ENCODE data around the gene PDK2.

The PDK2 gene

GRCh38 chr17:50139950-50140885, 45.1 kb downstream of the PDK2 start:
- DNase-seq: peak; percentile 19

- DNase-seq: no peak
Measured at GRCh38 chr17:50141026-50141744, 46.0 kb downstream of the PDK2 start.

GRCh38 chr17:50141745-50142110, 46.6 kb downstream of the PDK2 start:
- DNase-seq: no peak

GRCh38 chr17:50143461-50144176, 48.5 kb downstream of the PDK2 start:
- DNase-seq: no peak

GRCh38 chr17:50144355-50144754, 49.2 kb downstream of the PDK2 start:
- no peak for DNase-seq

GRCh38 chr17:50144845-50145531, 49.8 kb downstream of the PDK2 start:
- no peak for DNase-seq

- no peak for DNase-seq
Measured at GRCh38 chr17:50145532-50146229, 50.5 kb downstream of the PDK2 start.

GRCh38 chr17:50146230-50146926, 51.2 kb downstream of the PDK2 start:
- no peak for DNase-seq

- DNase-seq: no peak
Measured at GRCh38 chr17:50146927-50147665, 51.9 kb downstream of the PDK2 start.

- DNase-seq: no peak
Measured at GRCh38 chr17:50147841-50148225, 52.7 kb downstream of the PDK2 start.

- DNase-seq: peak; percentile 45
Measured at GRCh38 chr17:50148226-50149090, 53.3 kb downstream of the PDK2 start.

- no peak for DNase-seq
Measured at GRCh38 chr17:50149091-50149416, 53.9 kb downstream of the PDK2 start.

- no peak for DNase-seq
Measured at GRCh38 chr17:50149417-50150353, 54.5 kb downstream of the PDK2 start.

- DNase-seq: no peak
Measured at GRCh38 chr17:50150354-50151040, 55.3 kb downstream of the PDK2 start, which contains the start of gene PPP1R9B. TSS of gene PPP1R9B (minus strand) at chr17:50150677. CDS start at chr17:50150513, 164 bp downstream.

GRCh38 chr17:50151041-50151936, 56.1 kb downstream of the PDK2 start:
- peak; percentile 69 for DNase-seq

- peak; percentile 77 for DNase-seq
Measured at GRCh38 chr17:50151937-50152547, 56.9 kb downstream of the PDK2 start.
